Activated effector memory CD4-positive, alpha-beta T cell treated with anti-CD3 and anti-CD28 coated beads, Interleukin-2, amount 50 U/mL, for 16 hours (primary cell): ENCODE results near the gene DNAJC13.
"Not testable (repeated sequence)": the region's sequence is repeated elsewhere in the genome, so short reads cannot be mapped to it uniquely, and the experiment has no call there.

Experiments used
- DNase-seq: peaks from one replicate; pipeline ENCODE4 v3.0.0-alpha.2; 2020

The DNAJC13 gene

DNA sequence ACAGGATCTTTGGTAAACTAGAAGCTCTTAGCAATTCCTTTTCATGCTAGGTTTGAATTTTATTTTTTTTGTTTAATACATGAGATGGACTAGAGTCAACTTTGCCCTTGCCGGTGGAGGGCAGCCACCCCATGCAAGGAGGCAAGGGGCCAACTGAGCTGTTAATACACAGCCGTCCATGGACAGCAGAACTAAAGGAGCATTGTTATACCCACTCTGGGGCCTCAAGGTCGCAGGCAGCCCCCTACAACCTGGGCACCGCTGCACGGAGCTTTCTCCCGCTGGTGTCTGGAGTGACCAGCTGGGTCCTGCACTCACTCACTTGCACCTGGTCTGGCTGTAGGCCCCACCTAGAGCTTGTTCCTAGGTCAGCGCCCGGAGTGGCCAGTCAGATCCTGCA lies 131.9 kb downstream of the DNAJC13 start:
- DNase-seq = no peak

DNA sequence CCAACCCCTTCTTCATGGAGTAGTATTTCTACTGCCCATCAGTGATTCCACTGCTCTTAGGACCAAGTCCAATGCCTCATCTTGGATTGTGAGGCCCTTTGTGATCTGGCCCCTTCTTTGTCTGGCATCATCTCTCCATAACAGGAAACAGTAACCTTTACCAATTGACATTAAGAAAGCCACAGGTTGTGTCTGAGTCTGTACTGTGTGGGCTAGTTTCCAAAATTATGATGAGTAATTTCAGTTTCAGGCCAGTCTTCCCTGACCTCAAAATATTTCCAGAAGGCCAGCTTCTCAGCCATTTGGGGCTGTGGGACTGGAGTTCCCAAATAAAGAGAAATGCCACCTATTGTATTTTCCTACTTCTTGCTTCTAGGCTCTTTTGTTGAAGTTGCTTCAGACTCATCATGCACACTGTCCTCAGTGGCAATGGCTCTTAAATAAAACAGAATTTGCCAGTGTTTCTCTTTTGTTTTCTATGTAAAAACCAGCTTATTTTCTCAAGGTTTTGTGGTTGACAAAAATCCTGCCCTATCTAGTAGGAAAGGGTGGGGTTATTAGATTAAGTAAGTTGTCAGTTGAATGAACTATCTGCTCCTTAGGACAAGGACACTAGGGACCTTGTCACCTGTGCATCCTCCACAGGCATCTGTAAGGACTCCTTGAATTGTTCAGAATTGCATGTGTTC lies 132.7 kb downstream of the DNAJC13 start:
- no peak for DNase-seq

DNA sequence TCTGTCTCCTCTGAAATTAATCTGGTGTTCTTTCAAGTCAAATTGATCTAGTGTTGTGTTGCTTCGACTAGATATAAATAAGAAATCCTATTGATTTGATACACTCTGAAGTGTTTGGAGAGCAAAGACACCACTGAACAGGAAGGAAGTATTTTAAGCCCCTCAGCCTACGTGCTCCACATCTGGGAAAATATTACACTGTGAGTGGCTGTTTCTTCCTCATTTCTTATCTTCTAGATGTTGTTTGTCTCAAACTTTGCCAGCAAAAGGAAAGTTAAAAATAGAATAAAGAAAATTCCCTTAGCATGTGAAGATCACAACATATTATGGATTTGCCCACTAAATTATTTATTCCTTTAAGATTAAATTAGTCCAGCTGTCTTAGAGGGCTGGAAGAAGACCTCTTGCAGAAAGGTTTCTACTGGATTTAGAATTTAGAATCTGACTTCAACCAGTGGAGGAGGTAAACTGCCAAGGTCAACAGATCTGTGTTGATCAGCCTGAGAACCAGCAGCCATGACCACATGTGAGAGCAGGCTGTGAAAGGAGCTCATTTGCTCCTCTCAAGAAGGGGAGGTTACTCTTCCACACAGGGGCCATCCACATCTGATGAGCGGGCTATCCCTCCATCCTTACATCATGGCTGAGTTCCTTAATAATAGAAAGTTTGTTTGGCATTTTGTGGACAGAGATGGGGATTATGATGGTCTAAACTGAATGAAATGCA lies 133.4 kb downstream of the DNAJC13 start:
- no peak for DNase-seq

DNA sequence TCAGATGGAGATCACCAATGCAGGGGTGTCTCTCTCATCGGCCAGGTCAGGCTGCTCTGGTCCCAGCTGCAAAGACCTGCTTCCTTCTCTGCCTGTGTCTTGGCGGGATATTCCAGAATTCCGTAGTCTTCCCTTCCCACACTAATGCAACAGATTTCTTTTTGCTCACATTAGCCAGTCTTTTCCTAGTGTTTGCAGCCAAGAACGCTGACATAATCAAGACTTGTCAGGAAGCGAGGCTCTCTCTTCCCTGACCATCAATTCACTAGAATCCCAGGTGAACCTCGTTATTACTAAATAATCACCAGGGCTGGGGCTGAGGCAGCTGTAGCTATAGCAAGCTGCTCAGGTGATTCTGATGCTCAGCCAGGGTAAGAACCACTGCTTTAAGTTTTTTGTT lies 136.5 kb downstream of the DNAJC13 start:
- DNase-seq = no peak

DNA sequence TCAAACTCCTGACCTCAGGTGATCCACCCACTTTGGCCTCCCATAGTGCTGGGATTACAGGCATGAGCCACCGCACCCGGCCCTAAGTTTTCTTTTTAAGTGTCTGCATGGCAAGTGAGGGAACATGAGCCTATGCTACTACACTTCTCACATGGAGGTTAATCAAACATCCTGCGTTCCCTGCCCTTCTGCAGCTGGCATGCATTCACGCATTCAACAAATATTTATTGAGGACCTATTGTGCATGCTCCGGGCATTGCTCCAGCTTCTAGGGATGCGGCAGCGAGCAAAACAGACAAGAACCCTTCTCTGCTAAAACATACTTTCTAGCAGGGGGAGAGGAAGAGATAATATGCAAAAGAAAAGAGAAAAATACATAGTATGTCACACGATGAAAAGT lies 137.1 kb downstream of the DNAJC13 start:
- no peak for DNase-seq

DNA sequence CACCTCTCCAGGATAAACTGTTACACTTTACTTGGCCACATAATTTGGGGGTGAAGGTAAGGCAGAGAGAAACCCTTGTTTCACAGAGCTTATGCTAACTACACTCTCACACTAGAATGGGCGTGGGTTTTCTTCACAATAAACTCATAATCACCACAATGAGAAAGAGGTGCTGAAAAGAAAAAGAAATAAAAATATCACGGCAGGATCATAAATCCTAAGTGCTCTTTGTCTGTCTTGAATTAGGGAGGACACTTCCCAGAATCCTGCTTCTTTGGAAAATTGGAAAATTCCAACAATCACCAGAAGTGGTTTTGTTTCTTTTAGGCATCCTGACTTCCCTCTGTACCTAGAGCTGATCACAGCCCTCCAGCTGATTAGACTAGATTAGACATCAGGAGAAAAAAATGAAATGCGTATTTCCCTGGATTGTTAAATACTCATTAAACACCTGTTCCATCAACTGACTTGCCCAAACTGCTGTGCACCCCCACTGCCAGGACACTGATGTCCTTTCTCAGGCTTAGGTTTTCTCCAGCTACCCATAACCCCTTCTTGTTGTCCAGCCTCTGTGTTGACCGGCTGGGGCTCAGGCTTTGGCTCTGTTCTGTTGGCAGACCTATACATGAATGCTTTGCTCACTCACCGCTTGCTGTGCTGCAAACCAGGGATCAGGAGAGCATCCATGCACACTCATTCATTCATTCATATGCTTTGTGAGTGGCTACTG lies 138.2 kb downstream of the DNAJC13 start:
- no peak for DNase-seq

DNA sequence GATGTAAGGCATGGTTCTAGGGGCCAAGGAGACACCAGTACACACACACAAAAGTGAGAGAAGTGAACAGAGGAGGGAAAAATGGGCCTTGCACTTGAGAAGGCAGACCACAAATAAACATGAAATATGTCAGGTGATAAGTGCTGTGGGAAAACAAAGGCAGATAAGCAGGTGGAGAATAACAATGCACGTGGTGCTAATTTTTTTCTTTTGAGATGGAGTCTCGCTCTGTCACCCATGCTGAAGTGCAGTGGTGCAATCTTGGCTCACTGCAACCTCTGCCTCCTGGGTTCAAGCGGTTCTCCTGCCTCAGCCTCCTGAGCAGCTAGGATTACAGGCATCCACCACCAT lies 138.7 kb downstream of the DNAJC13 start:
- DNase-seq = not testable (repeated sequence)

DNA sequence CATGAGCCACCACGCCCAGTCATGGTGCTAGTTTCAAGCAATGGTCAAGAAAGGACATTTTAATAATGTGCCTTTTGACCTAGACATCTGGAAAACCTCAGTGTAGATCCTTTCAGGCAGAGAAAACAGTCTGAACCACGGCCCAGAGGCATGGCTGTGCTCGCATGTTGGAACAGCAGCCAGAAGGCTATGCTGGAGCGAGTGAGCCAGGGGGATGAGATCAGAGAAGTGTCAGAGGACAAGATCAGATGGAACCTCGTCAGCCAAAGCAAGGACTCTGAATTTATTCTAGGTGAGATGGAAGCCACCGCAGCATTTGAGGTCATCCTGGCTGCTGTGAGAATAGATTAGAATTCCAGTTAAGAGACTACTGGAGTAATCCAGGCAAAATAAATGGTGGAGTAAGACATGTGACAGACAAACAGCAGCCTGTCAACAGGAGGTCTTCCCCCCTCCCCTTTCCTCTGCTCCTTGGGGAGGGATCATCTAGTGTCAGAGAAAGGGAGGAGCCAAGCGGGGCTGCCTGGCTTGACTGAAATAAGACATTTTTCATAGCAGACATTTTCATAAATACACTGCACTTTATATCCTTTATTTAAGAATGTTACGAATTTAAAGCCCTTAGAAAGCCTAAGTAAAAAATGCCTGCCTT lies 139.3 kb downstream of the DNAJC13 start:
- DNase-seq = no peak

DNA sequence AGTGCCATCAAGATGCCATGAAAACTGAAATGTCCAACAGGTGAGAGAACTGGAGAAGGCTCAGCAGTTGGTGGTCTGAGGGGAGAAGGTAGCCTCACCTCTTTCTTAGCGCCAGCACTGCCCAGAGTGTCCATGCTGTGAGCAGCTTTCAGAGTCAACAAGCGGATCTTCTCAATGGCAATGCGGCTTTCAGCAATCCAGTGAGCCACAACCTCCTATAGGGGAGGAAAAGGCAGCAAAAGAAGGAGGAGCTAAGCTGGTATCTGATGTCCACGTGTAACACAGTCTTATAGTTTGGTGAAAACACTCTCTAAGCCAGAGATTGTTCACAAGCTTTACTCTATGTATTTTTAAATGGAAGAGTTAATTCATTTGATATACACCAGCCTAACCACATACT lies 143.7 kb downstream of the DNAJC13 start:
- no peak for DNase-seq

DNA sequence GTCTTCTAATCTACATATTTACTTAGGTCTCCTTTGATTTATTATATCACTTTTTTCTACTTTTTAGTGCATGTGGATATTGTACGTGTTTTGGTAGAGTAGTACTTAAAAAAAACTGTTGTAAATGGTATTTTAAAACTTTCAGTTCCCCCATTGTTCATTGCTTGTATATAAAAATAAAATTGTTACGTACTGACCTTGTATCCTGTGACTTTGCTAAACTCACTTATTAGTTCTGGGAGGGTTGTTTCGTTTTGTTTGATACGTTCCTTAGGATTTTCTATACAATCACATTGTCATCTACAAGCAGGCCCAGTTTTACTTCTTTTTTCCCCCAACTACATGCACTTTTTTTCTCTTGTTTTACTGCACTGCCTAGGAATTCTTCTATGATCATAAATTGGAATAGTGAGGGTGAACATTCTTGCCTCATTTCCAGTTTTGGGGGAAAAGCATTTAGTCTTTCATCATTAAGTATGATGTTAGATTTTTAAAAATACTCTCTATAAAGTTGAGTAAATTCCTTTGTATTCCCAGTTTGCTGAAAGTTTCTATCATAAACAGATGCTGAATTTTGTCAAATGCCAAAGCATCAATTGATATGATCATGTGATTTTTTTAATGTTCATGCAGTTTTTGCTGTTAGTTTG lies 146.2 kb downstream of the DNAJC13 start:
- DNase-seq = no peak

DNA sequence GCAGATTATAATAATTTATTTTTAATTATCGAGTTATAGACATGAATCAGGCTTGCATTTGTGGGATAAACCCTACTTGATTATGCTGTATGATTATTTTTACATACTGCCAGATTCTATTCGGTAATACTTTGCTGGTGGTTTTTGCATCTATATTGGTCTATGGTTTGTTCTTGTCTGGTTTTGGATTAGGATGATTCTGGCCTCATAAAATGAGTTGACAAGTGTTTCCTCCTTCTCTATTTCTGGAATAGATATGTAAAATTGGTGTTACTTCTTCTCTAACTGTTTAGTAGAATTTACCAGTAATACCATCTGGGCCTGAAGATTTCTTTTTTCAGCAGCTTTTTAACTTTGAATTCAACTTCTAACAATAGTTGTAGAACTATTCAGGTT lies 146.8 kb downstream of the DNAJC13 start:
- DNase-seq = no peak

DNA sequence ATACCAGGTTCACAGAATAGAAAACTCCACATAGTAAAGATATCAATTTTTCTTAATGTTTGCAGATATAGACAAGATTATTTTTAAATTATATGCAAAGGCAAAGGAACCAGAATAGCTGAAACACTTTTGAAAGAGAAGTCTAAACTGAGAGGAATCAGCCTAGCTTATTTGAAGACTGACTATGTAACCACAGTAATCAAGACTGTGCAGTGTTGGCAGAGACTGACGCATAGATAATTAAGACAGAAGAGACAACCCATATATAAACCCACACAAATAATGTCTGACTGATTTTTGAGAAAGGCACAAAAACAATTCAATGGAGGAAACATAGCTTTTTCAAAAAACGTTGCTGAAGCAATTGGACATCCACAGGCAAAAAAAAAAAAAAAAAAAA lies 151.1 kb downstream of the DNAJC13 start:
- DNase-seq = no peak

DNA sequence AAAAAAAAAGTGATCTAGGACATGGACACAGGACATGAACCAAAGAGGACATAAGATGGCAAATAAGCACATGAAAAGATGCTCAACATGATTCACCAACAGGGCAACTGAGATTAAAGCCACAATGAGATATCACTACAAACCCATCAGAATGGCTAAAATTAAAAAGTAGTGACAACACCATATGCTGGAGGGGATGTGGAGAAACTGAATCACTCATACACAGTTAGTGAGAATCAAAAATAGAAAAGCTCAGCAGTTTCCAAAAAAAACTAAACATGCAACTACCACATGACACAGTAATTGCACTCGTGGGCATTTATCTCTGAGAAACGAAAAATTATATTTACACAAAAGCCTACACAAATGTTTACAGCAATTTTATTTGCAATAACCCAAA lies 151.9 kb downstream of the DNAJC13 start:
- DNase-seq = no peak

DNA sequence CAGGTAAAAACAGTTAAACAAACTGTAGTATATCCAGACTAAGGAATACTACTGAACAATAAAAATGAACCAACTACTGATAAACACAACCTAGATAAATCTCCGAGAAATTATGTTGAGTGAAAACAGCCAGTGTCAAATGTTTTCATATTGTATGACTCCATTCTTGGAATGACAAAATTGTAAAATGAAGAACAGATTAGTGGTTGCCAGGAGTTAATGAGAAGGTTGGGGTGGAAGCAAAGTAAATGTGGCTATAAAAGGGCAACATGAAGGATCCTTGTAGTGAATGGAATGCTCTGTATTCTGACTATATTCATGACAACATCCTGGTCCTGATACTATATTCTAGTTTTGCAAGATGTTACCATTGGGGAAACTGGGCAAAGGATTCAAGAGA lies 152.3 kb downstream of the DNAJC13 start:
- DNase-seq = no peak

DNA sequence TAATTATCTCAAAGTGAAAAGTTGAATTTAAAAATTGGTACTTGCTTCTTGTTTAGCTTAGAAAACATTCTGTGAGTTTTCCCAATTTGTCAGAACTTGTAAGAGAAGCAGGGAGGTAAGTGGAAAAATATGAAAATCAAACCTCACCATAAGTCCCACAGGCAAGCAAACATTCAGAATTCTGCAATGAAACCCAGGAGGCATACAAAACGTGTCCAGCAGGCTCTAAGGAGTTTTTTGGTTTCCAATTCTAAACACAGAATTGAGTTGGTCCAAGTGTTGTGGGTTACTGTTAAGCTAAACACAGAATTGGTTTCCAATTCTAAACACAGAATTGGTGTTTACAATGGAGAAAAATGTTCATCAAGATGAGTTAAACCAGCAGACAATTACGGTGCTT lies 152.7 kb downstream of the DNAJC13 start:
- DNase-seq = no peak

DNA sequence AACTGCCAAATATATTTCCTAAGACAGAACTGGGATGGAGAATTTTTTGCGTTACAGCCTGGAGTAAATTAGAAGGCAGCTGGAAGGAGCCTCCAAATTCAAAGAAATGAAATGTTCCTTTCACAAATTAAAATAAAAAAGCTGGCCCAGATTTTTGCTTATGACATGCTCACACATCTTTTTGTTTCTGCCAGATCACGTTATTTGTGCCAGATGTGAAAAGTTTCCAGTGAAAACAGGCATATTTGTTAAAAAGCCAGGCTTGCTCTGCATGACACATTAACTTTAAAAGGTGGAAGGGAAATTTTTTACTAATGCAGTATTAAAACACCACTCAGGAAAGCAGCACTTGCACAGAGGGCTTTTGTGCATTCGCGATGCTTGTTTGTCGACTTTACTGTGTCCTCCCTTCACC lies 156.5 kb downstream of the DNAJC13 start:
- no peak for DNase-seq

DNA sequence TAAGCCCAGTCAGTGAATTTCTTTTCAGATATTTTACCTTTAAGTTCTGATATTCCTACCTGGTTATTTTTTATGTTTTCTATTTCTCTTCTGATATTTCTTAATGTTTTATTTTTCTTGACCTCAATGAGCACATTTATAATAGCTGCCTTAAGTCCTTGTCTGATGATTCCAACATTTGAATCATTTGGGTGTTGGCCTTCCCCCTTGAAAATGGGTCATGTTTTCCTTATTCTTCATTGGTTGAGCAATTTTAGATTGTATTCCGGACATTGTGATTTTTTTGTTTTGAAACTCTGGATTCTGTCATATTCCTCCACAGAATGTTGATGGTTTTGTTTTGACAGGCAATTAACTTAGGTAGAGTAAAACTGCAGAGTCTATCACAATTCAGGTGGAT lies 170.1 kb downstream of the DNAJC13 start:
- DNase-seq = no peak
